OCI-LY1 (cell line): ENCODE results near the gene ZSCAN26.

ENCODE experiments used
- EZH2 ChIP-seq: fragments of 200-600 bp; sonication (generic), shearing (Covaris generic); IDR thresholded peaks from 2 replicates; pipeline ENCODE4 v1.8.0; 2017; ENCODE audit warnings: borderline replicate concordance, mixed run types, mild to moderate bottlenecking, antibody characterized with exemption, low read length, moderate library complexity, mixed read lengths
- TF ChIP-seq, protein P1 (sequence below): fragments of 200-600 bp; sonication (generic), shearing (Covaris generic); IDR thresholded peaks from 2 replicates; pipeline ENCODE4 v1.5.1; 2017; ENCODE audit warnings: mild to moderate bottlenecking, antibody characterized with exemption, low read length, moderate library complexity, mixed read lengths

DNA sequence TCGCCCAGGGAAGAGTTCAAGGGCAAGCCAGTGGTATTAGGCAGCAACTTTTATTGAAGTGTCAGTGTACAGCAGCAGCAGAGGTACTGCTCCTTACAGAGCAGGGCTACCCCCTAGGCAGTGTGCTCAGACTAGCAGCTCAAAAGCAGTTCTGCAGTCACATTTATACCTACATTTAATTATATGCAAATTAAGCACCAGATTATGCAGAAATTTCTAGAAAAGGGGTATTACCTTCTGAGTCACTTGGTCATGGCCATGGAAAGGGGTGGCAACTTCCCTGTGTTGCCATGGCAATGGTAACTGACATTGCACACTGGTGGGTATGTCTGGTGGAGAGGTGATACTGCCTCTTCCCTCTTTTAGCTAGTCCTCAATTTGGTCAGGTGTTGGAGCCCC lies 12.8 kb upstream of the ZSCAN26 start:
- TF ChIP-seq, protein P1, sequence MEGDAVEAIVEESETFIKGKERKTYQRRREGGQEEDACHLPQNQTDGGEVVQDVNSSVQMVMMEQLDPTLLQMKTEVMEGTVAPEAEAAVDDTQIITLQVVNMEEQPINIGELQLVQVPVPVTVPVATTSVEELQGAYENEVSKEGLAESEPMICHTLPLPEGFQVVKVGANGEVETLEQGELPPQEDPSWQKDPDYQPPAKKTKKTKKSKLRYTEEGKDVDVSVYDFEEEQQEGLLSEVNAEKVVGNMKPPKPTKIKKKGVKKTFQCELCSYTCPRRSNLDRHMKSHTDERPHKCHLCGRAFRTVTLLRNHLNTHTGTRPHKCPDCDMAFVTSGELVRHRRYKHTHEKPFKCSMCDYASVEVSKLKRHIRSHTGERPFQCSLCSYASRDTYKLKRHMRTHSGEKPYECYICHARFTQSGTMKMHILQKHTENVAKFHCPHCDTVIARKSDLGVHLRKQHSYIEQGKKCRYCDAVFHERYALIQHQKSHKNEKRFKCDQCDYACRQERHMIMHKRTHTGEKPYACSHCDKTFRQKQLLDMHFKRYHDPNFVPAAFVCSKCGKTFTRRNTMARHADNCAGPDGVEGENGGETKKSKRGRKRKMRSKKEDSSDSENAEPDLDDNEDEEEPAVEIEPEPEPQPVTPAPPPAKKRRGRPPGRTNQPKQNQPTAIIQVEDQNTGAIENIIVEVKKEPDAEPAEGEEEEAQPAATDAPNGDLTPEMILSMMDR = no peak
- TF ChIP-seq EZH2 = no peak
